Esophagus squamous epithelium (tissue), 4 donors: ENCODE results near the gene GNPAT.

Experiments used
- POLR2A ChIP-seq, 4 donors: fragments of 450-650 bp; IDR thresholded peaks; one replicate each; pipeline ENCODE4 v1.6.1; 2017; ENCODE audit warnings: antibody characterized with exemption in 4 of 4, mild to moderate bottlenecking in 4 of 4, moderate library complexity in 3 of 4
- TF ChIP-seq, protein P1 (sequence below), 6 experiments: fragments of 450-650 bp in 4 of 6; fragments of 200-600 bp in 2 of 6; sonication (generic) in 2 of 6; IDR thresholded peaks; one replicate each; pipeline ENCODE4 v1.5.1; 2016 to 2019; ENCODE audit warnings: antibody characterized with exemption in 6 of 6, mild to moderate bottlenecking in 4 of 6, moderate library complexity in 4 of 6

DNA sequence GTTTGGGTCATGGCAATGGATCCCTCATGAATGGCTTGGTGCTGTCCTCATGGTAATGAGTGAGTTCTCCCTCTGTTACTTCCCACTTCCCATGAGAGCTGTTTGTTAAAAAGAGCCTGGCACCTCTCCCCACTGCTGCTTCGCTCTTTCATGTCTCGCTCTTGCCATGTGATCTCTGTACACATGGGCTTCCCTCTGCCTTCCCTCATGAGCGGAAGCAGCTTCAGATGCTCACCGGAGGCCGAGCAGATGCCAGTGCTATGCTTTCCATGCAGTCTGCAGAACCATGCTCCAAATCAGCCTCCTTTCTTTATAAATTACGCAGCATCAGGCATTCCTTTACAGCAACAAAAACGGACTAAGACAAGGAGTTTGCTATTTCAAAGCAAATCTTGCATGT is 14.9 kb upstream of the GNPAT start:
- TF ChIP-seq, protein P1, sequence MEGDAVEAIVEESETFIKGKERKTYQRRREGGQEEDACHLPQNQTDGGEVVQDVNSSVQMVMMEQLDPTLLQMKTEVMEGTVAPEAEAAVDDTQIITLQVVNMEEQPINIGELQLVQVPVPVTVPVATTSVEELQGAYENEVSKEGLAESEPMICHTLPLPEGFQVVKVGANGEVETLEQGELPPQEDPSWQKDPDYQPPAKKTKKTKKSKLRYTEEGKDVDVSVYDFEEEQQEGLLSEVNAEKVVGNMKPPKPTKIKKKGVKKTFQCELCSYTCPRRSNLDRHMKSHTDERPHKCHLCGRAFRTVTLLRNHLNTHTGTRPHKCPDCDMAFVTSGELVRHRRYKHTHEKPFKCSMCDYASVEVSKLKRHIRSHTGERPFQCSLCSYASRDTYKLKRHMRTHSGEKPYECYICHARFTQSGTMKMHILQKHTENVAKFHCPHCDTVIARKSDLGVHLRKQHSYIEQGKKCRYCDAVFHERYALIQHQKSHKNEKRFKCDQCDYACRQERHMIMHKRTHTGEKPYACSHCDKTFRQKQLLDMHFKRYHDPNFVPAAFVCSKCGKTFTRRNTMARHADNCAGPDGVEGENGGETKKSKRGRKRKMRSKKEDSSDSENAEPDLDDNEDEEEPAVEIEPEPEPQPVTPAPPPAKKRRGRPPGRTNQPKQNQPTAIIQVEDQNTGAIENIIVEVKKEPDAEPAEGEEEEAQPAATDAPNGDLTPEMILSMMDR (IDR thresholded peaks at IDR 0.05), result no peak
- no peak for TF ChIP-seq POLR2A (IDR thresholded peaks at IDR 0.05)
